Inflammatory macrophage treated with lipopolysaccharide for 4 hours (primary cell): ENCODE measurements around the gene DLK2.
"Not testable (repeated sequence)": the region's sequence is repeated elsewhere in the genome, so short reads cannot be mapped to it uniquely, and the experiment has no call there.

Source experiments
- DNase-seq: peaks from one replicate; pipeline ENCODE4 v3.0.0-alpha.2; 2020

DLK2 gene

DNA sequence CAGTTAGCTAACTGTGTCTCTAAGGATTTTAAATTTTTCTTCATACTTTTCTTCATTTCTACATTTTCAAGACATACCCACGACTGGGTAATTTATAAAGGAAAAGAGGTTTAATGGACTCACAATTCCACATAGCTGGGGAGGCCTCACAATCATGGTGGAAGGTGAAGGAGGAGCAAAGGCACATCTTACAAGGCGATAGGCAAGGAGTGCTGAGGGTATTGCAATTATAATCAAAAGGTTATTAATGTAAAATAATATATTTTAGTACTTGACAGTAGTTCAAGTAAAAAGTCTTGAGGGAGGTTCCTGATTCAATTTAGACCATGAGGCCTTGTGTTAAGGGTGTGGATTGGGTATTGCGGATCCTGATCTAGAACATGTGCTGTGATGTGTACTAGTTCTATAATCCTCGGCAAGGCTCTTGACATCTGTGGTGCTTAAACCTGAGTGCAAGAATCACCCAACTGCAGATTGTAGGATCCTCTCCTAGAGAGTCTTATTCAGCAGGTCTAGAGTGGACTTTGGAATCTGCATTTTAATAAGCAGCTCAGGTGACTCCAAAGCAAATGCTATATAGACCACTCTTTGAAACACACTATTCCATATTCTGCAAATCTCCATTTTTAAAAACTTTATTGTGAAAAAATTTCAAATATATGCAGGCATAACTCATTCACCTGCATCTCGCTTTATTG, 35.2 kb downstream of the DLK2 start:
- DNase-seq: no peak

DNA sequence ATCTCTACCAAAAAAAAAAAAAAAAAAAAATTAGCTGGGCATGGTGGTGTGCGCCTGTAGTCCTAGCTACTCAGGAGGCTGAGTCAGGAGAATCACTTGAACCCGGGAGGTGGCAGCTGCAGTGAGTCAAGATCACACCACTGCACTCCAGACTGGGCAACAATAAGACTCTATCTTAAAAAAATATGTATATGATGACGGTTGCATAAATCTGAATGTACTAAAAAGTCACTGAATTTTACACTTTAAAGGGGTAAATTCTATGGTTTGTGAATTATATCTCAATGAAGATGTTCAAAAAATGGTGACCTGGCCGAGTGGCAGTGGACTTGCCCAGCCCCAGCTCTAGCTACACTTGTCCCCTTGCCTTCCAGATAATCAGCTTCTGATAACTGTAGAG, 38.4 kb downstream of the DLK2 start:
- DNase-seq: no peak

DNA sequence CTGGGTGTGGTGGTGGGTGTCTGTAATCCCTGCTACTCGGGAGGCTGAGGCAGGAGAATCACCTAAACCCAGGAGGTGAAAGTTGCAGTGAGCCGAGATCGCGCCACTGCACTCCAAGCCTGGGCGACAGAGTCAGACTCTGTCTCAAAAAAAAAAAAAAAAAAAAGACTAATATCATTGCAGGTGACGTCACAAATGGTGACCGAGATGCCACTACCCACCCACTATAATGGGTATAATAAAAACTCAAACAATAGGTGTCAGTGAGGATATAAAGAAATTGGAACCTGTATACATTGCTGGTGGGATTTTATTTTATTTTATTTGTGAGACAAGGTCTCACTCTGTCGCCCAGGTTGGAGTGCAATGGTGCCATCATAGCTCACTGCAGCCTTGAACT, 40.1 kb downstream of the DLK2 start:
- not testable (repeated sequence) for DNase-seq

DNA sequence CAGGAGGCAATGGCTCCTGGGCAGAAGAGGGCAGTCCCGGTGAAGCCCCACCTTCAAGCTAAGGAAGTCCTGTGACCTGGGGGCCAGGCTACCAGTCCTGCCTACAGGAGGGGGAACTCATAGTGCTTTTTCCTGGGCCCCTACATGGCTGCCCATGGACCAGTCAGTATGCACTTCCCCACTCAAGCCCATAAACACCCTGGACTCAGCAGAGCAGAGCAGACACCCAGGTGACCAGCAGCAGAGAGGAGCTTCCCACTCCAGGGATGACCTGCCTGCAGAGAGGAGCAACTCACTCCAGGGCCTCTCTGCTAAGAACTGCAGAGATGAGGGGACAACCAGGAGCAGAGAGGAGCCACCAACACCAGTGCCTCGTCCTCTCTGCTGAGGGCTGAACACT, 42.3 kb downstream of the DLK2 start:
- DNase-seq: no peak

DNA sequence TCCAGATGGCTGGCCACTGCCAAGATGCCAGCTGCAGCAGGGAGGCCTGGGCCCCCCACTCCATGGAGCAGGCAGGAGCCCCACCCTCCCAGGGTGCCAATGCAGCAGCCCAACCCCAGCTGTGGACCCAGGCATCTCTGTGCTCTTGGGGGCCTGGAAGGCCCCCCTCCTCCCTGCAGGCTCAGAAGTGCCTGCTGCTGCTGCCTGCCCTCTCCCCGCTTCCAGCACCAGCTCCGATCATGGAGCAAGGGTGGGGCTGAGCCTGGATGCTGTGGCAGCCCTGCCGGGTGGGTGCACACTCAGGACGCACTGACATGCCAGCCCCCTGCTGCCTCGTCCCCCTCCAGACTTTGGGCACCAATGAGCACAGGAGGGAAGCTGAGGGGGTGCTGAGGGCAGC, 42.8 kb downstream of the DLK2 start:
- no peak for DNase-seq

DNA sequence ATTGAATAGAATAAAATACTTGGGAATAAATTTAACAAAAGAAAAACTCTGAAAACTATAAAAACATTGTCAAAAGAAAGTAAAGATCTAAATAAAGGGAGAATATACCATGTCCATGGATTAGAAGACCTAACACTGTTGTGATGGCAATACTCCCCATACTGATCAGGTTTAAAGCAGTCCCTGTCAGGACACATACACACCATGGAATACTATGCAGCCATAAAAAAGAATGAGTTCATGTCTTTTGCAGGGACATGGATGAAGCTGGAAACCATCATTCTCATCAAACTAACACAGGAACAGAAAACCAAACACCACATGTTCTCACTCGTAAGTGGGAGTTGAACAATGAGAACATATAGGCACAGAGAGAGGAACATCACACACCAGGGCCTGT, 44.6 kb downstream of the DLK2 start:
- not testable (repeated sequence) for DNase-seq

DNA sequence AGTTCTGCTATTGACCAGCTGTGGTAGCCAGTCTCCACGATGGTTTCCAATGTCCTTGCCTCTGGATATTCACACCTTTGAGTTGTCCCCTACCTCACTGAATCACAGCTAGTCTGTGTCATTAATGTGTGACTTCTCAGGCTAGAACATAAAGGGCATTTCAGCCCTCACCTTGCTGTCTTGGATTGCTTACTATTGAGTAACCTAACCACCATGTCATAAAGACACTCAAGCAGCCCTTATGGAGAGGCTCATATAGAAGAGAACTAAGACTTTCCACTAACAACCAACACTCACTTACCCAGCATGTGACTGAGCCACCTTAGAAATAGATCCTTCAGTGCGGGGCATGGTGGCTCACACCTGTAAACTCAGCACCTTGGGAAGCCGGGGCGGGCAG, 47.1 kb downstream of the DLK2 start:
- DNase-seq: no peak

DNA sequence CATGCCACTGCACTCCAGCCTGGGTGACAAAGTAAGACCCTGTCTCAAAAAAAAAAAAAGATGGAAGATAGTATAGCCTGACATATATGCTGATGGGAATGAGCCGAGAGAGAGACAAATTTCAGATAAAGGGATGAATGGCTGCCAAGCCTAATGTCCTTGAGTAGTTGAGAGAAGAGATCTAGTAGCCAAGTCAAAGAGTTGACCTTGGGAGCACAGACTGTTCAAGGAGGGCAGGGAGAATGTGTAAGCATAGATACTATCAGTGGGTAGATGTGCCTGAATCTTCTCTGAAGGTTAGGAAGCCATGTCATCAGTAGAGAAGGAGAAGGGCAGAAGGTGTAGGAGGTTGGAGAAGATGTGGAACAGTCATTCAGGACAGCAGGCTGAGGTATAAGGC, 48.1 kb downstream of the DLK2 start:
- DNase-seq: no peak

DNA sequence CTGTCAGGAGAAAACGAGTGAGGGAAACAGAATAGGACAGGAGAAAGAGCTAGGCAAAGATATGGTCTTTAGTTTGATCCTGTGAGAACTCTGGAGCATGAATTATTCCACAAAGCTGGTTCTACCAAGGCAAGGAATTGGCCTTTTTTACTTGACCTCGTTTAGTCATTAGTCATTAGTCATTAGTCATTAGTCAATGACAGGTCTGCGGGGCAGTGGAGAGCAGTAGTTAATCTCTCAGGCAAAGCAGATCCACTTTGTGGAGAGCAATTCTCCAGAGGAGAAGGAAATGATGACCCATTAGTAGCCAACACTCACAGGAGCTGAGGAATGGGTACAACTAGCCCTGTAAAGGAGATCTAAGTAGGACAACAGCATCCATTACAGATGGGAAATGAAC, 50.0 kb downstream of the DLK2 start:
- no peak for DNase-seq

DNA sequence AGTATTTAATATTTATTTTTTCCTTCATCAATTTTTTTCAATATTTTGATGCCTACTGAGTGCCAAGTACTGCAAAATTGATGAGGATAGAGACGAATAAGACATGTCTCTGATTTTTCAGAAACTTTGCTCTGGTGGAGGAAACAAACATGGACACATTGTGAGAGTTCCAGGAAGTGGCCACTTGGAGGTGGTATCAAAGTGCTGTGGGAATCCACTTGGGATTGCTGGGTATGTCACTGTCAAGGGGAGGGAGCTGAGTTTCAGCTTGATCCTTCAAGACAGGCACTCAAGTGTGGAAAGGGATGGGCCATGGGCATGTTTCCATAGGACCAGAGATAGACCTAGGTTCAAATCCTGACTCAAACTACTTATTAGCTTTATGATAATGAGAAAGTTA, 52.5 kb downstream of the DLK2 start:
- DNase-seq: no peak

DNA sequence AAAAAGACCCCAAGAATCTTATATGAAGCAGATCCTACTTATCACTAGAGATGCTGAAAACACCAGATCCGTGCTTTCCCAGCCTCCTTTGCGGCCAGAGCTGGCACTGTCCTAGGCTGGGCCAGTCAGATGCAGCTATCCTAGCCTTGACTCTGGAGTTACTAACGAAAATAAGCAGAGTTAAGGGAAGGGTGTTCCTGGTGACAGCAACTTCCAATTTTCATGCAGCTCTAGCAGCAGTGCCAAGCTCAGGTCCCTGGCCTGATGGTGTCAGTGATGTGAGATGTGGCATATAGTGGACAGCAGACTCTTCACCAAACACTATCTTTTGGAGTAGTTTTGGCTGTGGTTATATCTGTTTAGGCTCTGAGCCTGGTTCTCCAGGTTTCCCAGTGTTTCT, 53.6 kb downstream of the DLK2 start:
- no peak for DNase-seq
